HFFc6 (cell line): ENCODE results near the gene CD55. TPM values are rescaled to one million over a fixed set of nuclear protein-coding genes. Genes with fewer than 3 reads are reported as not detected.

Experiments used
- DNase-seq: peaks from one replicate; pipeline ENCODE4 v3.0.0-alpha.2; 2018
- H3K27ac Mint-ChIP-seq: 2 replicates; pipeline ENCODE4 v1.8.0; 2020; ENCODE audit warnings: mild to moderate bottlenecking, mixed read lengths
- H3K27me3 Mint-ChIP-seq: 2 replicates; pipeline ENCODE4 v1.8.0; 2021; ENCODE audit warnings: mild to moderate bottlenecking, moderate library complexity, mixed read lengths; ENCODE audit not compliant: insufficient read depth
- H3K36me3 Mint-ChIP-seq: 2 replicates; pipeline ENCODE4 v1.8.0; 2021; ENCODE audit warnings: low read depth, mixed read lengths
- H3K4me1 Mint-ChIP-seq: 2 replicates; pipeline ENCODE4 v1.8.0; 2020; ENCODE audit warnings: low read depth, mixed read lengths
- H3K4me3 Mint-ChIP-seq: 2 replicates; pipeline ENCODE4 v1.8.0; 2020; ENCODE audit warnings: mild to moderate bottlenecking, moderate library complexity, mixed read lengths
- H3K9me3 Mint-ChIP-seq: 2 replicates; pipeline ENCODE4 v1.8.0; 2020; ENCODE audit warnings: mild to moderate bottlenecking, mixed read lengths
- CTCF ChIP-seq: fragments of 200-600 bp; sonication (generic); IDR thresholded peaks from 2 replicates; pipeline ENCODE4 v1.5.0; 2021; ENCODE audit warnings: antibody characterized with exemption, mild to moderate bottlenecking
- total RNA-seq, 6 experiments: library from RNA; stranded (reverse); fragmentation: NEBNext Ultra II Directional; extraction: Animal tissue kit (Norgen Biotek cat#: 25700); gene quantifications; 2 replicates in 1 of 6; 3 replicates in 5 of 6; pipeline ENCODE4 v1.2.3, GENCODE V29; 2021

The CD55 gene
- total RNA-seq, 6 experiments from 2014 or later: 13.7 to 26.1 (median 18.8) TPM

GRCh38 chr1:207306023-207306422 lies 15.5 kb upstream of the CD55 start:
- Mint-ChIP-seq H3K36me3 (no peaks in the 10 kb centered on the region), H3K27ac (no peak overlapping the region), H3K27me3 (no peaks in the 10 kb centered on the region), H3K4me1 (peaks cover 14% of the 10 kb centered on the region), H3K4me3 (no peak overlapping the region), H3K9me3 (no peaks in the 10 kb centered on the region)
- no peak for TF ChIP-seq CTCF
- no peak for DNase-seq

GRCh38 chr1:207306603-207307002 lies 14.9 kb upstream of the CD55 start:
- TF ChIP-seq CTCF: no peak
- no peak for DNase-seq
- Mint-ChIP-seq H3K4me1 (peaks cover 17% of the 10 kb centered on the region), H3K36me3 (no peaks in the 10 kb centered on the region), H3K4me3 (no peak overlapping the region), H3K27ac (no peak overlapping the region), H3K9me3 (no peaks in the 10 kb centered on the region), H3K27me3 (no peaks in the 10 kb centered on the region)

- peaks cover 2% of the 10 kb centered on the region; the same call in 1 of the 2 replicates for H3K27me3 Mint-ChIP-seq
- no peaks in the 10 kb centered on the region for H3K36me3 Mint-ChIP-seq
- no peak for TF ChIP-seq CTCF
- H3K27ac Mint-ChIP-seq: no peak overlapping the region
- DNase-seq: no peak
- H3K9me3 Mint-ChIP-seq: no peaks in the 10 kb centered on the region
- peaks cover 17% of the 10 kb centered on the region for H3K4me1 Mint-ChIP-seq
- H3K4me3 Mint-ChIP-seq: no peak overlapping the region
Measured at GRCh38 chr1:207308451-207309190, 12.9 kb upstream of the CD55 start.

- Mint-ChIP-seq H3K27me3 (peaks cover 2% of the 10 kb centered on the region), H3K4me1 (peaks cover 17% of the 10 kb centered on the region), H3K36me3 (no peaks in the 10 kb centered on the region), H3K9me3 (no peaks in the 10 kb centered on the region), H3K4me3 (peak overlapping the region; percentile 53), H3K27ac (peak overlapping the region; percentile 53; the same call in 1 of the 2 replicates)
- TF ChIP-seq CTCF: no peak
- DNase-seq: peak; percentile 50
Measured at GRCh38 chr1:207309745-207310273, 11.7 kb upstream of the CD55 start.

- Mint-ChIP-seq H3K4me1 (peaks cover 17% of the 10 kb centered on the region), H3K27ac (no peak overlapping the region), H3K9me3 (no peaks in the 10 kb centered on the region), H3K27me3 (peaks cover 5% of the 10 kb centered on the region), H3K36me3 (no peaks in the 10 kb centered on the region), H3K4me3 (no peak overlapping the region)
- no peak for DNase-seq
- TF ChIP-seq CTCF: no peak
Measured at GRCh38 chr1:207311888-207312603, 9.4 kb upstream of the CD55 start.
